Upper lobe of right lung (tissue), 1 donor: Measurements from ENCODE around the gene TMPRSS7. TPM values are rescaled to one million over a fixed set of nuclear protein-coding genes. Genes with fewer than 3 reads are reported as not detected.

ENCODE experiments used
- ATAC-seq: fragments of 200-7000 bp; cut with Tn5 transposase; one replicate; pipeline ENCODE4 v1.9.1; 2020; ENCODE audit warnings: mild to moderate bottlenecking, moderate library complexity
- DNase-seq: peaks from one replicate; pipeline ENCODE4 v3.0.0-alpha.2; 2020
- H3K27ac ChIP-seq: fragments of 200-600 bp; one replicate; pipeline ENCODE4 v1.8.0; 2022
- H3K27me3 ChIP-seq: fragments of 200-600 bp; one replicate; pipeline ENCODE4 v1.8.0; 2022; ENCODE audit warnings: mild to moderate bottlenecking
- H3K36me3 ChIP-seq: fragments of 200-600 bp; one replicate; pipeline ENCODE4 v1.8.0; 2022
- H3K4me1 ChIP-seq: fragments of 200-600 bp; one replicate; pipeline ENCODE4 v1.8.0; 2022
- H3K4me3 ChIP-seq: fragments of 200-600 bp; one replicate; pipeline ENCODE4 v1.8.0; 2022; ENCODE audit warnings: mild to moderate bottlenecking
- H3K9me3 ChIP-seq: fragments of 200-600 bp; one replicate; pipeline ENCODE4 v1.8.0; 2022
- intact Hi-C: fragments of 100-400 bp; cut with DNase I; formaldehyde crosslinking; loops from one replicate; pipeline ENCODE4 v1.11.0; 2022
- total RNA-seq: library from RNA; stranded (reverse); fragmentation: NEBNext Ultra II Directional; extraction: Animal tissue kit (Norgen Biotek cat#: 25700); gene quantifications from one replicate; pipeline ENCODE4 v1.2.1, GENCODE V29; 2021
- TF ChIP-seq, protein P1 (sequence below): fragments of 200-600 bp; IDR thresholded peaks from one replicate; pipeline ENCODE4 v1.8.0; 2022; ENCODE audit warnings: antibody characterized with exemption
- donor health status: DM: no; HTN: yes; CAD: no; lungs with severe emphysema.

The TMPRSS7 gene
- total RNA-seq, 1 donor from 2014 or later: 0.20 TPM

DNA sequence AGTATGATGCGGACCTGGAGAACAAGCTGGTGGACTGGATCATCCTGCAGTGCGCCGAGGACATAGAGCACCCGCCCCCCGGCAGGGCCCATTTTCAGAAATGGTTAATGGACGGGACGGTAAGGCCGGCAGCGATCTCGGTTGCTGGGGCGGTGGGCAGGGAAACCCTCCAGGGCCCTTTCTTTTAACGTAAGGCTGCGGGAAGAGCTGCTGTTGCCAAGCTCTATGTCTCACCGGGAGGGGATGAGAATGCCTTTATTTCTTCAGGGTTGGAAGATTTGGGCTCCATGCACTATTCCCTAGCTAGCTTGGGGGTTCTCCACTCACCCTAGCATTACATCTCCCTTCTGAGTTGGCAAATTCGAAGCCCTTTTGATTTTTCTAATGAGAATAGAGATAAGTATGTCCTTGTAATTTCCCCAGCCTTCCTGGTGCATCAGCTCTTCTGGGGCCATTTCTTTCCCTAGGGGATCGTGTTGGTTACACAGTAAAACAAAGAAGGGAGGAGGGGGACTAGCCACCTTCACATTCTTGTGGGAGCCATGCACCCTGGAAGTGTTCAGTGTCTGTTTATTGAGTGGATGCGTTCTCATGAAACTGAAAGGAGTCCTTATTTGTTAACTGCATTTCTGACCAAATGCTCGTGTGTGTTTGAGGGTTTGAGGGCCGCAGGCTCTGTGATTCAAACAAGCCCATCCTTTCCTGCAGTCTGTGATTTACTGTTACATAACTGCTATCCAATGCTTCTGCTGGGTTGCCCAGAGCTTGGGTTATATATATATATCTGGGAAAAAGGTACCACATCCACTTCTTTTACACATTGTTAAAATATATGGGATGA, 34.8 kb upstream of the TMPRSS7 start:
- Histone ChIP-seq H3K4me3 (peak overlapping the region; percentile 45), H3K36me3 (no peaks in the 10 kb centered on the region), H3K27ac (no peak overlapping the region), H3K4me1 (peaks cover 11% of the 10 kb centered on the region), H3K27me3 (peaks cover 10% of the 10 kb centered on the region), H3K9me3 (no peaks in the 10 kb centered on the region)
- intact Hi-C loops: no loop called here
- TF ChIP-seq, protein P1, sequence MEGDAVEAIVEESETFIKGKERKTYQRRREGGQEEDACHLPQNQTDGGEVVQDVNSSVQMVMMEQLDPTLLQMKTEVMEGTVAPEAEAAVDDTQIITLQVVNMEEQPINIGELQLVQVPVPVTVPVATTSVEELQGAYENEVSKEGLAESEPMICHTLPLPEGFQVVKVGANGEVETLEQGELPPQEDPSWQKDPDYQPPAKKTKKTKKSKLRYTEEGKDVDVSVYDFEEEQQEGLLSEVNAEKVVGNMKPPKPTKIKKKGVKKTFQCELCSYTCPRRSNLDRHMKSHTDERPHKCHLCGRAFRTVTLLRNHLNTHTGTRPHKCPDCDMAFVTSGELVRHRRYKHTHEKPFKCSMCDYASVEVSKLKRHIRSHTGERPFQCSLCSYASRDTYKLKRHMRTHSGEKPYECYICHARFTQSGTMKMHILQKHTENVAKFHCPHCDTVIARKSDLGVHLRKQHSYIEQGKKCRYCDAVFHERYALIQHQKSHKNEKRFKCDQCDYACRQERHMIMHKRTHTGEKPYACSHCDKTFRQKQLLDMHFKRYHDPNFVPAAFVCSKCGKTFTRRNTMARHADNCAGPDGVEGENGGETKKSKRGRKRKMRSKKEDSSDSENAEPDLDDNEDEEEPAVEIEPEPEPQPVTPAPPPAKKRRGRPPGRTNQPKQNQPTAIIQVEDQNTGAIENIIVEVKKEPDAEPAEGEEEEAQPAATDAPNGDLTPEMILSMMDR: no peak
- no peak for DNase-seq
- no peak for ATAC-seq

DNA sequence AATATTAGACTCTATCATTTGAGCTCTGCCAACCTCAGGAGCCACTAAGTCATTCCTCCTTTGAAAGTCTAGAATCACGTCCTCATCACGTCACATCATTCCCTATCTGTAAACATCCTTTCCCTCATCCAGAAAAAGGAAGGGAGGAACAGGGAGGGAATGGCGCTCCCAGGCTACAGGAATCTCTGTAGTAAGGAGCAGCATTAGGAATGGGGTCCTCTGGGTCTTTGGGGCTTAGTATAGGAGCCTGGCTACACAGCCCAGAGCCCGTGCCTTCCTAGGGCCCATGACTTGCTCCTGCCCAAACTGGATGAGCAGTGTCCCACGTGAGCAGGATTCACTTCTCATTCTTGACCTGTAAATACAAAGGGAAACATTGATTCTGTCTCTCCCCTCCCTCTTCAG, 34.2 kb upstream of the TMPRSS7 start:
- no peak overlapping the region for H3K27ac ChIP-seq
- H3K27me3 ChIP-seq: peaks cover 10% of the 10 kb centered on the region
- H3K4me1 ChIP-seq: peaks cover 11% of the 10 kb centered on the region
- H3K4me3 ChIP-seq: no peak overlapping the region
- ATAC-seq (no peak), DNase-seq (no peak)
- no peaks in the 10 kb centered on the region for H3K9me3 ChIP-seq
- H3K36me3 ChIP-seq: no peaks in the 10 kb centered on the region
- TF ChIP-seq, protein P1: no peak
- intact Hi-C loops: no loop called here

DNA sequence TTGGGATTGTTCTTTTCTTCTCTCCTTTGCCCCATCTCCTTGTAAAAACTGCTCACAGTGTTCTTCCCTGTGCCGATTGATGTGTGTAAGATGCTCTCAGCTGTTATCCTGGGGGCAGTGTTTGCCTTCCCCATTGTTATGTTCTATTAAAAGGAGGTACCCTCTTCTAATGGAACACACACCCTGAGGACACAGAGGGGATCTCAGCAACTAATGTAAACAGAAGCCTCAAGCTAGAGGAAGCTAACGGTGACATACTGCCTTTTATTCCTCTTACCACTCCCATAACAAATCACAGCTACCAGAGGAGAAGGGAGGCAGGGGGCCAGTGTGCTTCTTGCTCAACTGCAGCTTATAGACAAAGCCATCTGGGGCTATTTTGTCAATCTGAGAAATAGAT, 33.6 kb upstream of the TMPRSS7 start:
- TF ChIP-seq, protein P1: no peak
- Histone ChIP-seq H3K27me3 (peaks cover 10% of the 10 kb centered on the region), H3K4me1 (peaks cover 11% of the 10 kb centered on the region), H3K4me3 (no peak overlapping the region), H3K36me3 (no peaks in the 10 kb centered on the region), H3K9me3 (no peaks in the 10 kb centered on the region), H3K27ac (no peak overlapping the region)
- no peak for ATAC-seq
- intact Hi-C loops: no loop called here
- no peak for DNase-seq

DNA sequence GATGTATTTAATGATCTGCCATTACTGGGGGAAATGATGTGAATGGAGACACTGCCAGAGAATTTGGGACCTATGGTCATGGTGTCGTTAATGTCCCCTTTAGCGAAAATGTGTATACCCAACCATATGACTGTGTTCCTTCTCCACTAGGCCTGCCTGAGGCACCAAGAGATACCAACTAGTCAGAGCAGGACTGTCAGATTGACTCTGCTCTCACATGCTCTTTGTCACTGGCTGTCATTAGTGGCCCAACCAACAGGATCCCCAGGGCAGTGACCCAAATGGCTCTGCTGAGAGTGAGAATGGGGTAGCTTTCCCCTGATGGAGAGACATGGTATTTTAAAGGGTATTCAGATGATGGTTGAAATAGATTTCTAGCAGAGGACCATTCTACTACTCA, 33.0 kb upstream of the TMPRSS7 start:
- intact Hi-C loops: no loop called here
- TF ChIP-seq, protein P1: no peak
- peaks cover 11% of the 10 kb centered on the region for H3K4me1 ChIP-seq

DNA sequence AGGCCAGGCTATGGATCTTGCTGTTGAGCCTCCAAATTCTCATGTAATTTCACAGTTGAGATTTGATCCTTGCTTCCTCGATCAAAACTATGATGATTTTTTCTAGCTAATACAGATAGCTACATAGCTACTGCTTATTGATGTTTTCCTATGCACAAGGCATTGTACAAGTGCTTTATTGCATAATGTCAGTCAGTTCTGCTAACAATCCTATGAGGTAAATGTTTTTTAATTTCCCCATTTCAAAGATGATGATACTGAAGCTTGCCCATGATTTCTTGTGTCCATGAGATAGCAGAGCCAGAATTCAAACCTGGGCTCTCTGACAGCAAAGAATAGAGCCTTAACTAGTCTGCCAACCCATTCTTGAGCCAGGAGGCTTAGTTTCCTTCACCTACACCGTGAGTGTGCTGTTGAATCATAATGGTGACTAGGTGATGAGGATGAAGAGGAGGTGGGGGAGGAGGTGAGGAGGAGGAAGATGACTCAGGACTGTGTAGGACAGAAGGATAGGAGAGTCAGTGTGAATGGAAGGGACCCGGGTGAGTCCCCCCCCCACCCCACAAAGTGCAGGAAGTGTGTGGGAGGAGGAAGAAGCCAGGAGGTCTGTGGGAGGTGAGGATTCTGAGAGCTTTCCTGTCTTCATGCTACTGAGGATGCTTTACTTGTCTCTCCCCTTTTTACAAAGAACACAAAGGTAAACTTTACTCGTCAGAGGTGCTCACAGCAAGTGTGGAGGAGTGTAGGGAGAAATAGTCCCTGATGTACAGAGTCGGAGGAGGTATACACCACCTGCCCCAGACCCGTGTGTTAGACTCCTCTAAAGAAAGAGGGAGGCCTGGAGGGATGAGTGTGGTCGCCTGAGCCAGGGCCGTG, 32.2 kb upstream of the TMPRSS7 start:
- Histone ChIP-seq H3K27me3 (peaks cover 10% of the 10 kb centered on the region), H3K4me1 (peaks cover 11% of the 10 kb centered on the region), H3K27ac (no peak overlapping the region), H3K4me3 (no peak overlapping the region), H3K9me3 (no peaks in the 10 kb centered on the region), H3K36me3 (no peaks in the 10 kb centered on the region)
- DNase-seq: no peak
- intact Hi-C loops: no loop called here
- no peak for ATAC-seq
- TF ChIP-seq, protein P1: no peak

More for the DNA sequence above, 33.0 kb upstream of the TMPRSS7 start:
- H3K27me3 ChIP-seq: peaks cover 10% of the 10 kb centered on the region
- no peaks in the 10 kb centered on the region for H3K36me3 ChIP-seq
- DNase-seq (no peak), ATAC-seq (no peak)
- H3K27ac ChIP-seq: no peak overlapping the region
- no peaks in the 10 kb centered on the region for H3K9me3 ChIP-seq
- no peak overlapping the region for H3K4me3 ChIP-seq
